H1 (cell line): ENCODE measurements around the gene CUBN. TPM values are rescaled to one million over a fixed set of nuclear protein-coding genes. Genes with fewer than 3 reads are reported as not detected.

Source experiments
- BRCA1 ChIP-seq: IDR thresholded peaks from 2 replicates; pipeline ENCODE4 v1.6.1; 2012; ENCODE audit warnings: low read depth, low read length, improper control_type of control experiment
- HDAC6 ChIP-seq: IDR thresholded peaks from one replicate; pipeline ENCODE4 v1.7.1; 2012; ENCODE audit warnings: low read depth, mild to moderate bottlenecking, inconsistent platforms, low read length, moderate library complexity
- RXRA ChIP-seq: IDR thresholded peaks from 2 replicates; pipeline ENCODE4 v1.6.1; 2011; ENCODE audit warnings: low read depth, mild to moderate bottlenecking, low read length, moderate library complexity; ENCODE audit not compliant: insufficient read depth
- SAP30 ChIP-seq: fragments of 300-600 bp; sonication (generic); IDR thresholded peaks from 2 replicates; pipeline ENCODE4 v1.7.1; 2012; ENCODE audit warnings: low read length, moderate library complexity, mild to moderate bottlenecking, inconsistent platforms; ENCODE audit not compliant: insufficient read depth, insufficient replicate concordance
- polyA plus RNA-seq, 7 experiments: library from polyadenylated mRNA; depleted of rRNA in 3 of 7; stranded (reverse) in 5 of 7; unstranded in 2 of 7; fragments of >200 nt in 5 of 7; fragments of 200-250 nt in 2 of 7; gene quantifications; 1 replicate in 5 of 7; 2 replicates in 1 of 7; 4 replicates in 1 of 7; pipeline versions ENCODE4 v1.2.1 to v1.2.3, GENCODE V29; 2011 to 2013; ENCODE audit warnings: missing spikeins in 2 of 7, mixed read lengths in 2 of 7
- total RNA-seq: library from RNA; stranded (reverse); fragmentation: NEBNext Ultra II Directional; extraction: Animal tissue kit (Norgen Biotek cat#: 25700); gene quantifications from 2 replicates; pipeline ENCODE4 v1.2.1, GENCODE V29; 2021
- TF ChIP-seq, protein P1 (sequence below): fragments of 300-600 bp; sonication (generic); IDR thresholded peaks from 2 replicates; pipeline ENCODE4 v1.7.1; 2012; ENCODE audit warnings: low read length, moderate library complexity, mild to moderate bottlenecking, inconsistent platforms; ENCODE audit not compliant: insufficient replicate concordance
- TF ChIP-seq, protein P2 (sequence below): IDR thresholded peaks from 2 replicates; pipeline ENCODE4 v1.6.1; 2012; ENCODE audit warnings: inconsistent platforms
- TF ChIP-seq, protein P3 (sequence below), 3 experiments: IDR thresholded peaks; 1 replicate in 2 of 3; 2 replicates in 1 of 3; pipeline versions ENCODE4 v1.5.1 to v1.6.1; 2011; ENCODE audit warnings: low read length in 3 of 3, mild to moderate bottlenecking in 3 of 3, inconsistent platforms in 2 of 3, low read depth in 1 of 3, moderate library complexity in 1 of 3; ENCODE audit not compliant: insufficient read depth in 1 of 3; ENCODE audit errors: control extremely low read depth in 1 of 3

The CUBN gene
- total and polyA plus RNA-seq, 2 of the 8 experiments (the other 6 are each of a cell fraction or from before 2014, with no cell fraction given): 0.04 to 0.08 TPM

DNA sequence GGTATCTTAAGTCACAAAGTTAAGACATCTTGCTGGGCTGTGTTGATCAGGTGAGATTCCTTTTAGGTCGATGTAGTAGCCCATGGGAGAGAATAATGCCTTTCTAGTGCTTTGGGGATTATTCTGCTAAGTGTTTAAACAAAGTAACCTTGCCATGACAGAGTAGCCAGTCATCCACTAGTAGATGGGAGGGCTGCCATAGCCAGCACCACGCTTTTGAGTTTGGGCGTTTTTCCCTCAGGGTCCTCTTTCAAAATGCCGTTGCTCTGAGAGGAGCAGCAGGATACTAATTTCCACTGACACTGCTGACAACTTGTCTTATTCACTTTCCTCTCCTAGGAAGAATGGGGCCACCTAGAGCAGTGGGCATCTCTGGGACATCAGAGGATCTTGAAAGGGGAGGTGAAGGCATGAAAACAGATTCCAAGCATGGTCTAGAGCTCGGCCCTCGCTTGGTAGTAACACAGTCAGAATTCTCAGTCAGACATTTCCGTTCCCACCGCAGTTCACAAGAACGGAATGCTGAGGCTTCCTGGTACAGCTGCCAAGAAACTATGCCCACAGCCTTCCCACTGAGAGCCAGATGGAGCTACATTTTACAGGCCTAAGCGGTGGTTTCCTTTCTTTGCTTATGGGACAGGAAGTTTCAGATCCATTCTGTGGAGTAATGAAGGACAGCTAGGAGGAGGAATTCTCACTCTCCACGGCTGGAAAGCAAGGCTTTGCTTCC lies 297.1 kb downstream of the CUBN start (continued):
- TF ChIP-seq, protein P1, sequence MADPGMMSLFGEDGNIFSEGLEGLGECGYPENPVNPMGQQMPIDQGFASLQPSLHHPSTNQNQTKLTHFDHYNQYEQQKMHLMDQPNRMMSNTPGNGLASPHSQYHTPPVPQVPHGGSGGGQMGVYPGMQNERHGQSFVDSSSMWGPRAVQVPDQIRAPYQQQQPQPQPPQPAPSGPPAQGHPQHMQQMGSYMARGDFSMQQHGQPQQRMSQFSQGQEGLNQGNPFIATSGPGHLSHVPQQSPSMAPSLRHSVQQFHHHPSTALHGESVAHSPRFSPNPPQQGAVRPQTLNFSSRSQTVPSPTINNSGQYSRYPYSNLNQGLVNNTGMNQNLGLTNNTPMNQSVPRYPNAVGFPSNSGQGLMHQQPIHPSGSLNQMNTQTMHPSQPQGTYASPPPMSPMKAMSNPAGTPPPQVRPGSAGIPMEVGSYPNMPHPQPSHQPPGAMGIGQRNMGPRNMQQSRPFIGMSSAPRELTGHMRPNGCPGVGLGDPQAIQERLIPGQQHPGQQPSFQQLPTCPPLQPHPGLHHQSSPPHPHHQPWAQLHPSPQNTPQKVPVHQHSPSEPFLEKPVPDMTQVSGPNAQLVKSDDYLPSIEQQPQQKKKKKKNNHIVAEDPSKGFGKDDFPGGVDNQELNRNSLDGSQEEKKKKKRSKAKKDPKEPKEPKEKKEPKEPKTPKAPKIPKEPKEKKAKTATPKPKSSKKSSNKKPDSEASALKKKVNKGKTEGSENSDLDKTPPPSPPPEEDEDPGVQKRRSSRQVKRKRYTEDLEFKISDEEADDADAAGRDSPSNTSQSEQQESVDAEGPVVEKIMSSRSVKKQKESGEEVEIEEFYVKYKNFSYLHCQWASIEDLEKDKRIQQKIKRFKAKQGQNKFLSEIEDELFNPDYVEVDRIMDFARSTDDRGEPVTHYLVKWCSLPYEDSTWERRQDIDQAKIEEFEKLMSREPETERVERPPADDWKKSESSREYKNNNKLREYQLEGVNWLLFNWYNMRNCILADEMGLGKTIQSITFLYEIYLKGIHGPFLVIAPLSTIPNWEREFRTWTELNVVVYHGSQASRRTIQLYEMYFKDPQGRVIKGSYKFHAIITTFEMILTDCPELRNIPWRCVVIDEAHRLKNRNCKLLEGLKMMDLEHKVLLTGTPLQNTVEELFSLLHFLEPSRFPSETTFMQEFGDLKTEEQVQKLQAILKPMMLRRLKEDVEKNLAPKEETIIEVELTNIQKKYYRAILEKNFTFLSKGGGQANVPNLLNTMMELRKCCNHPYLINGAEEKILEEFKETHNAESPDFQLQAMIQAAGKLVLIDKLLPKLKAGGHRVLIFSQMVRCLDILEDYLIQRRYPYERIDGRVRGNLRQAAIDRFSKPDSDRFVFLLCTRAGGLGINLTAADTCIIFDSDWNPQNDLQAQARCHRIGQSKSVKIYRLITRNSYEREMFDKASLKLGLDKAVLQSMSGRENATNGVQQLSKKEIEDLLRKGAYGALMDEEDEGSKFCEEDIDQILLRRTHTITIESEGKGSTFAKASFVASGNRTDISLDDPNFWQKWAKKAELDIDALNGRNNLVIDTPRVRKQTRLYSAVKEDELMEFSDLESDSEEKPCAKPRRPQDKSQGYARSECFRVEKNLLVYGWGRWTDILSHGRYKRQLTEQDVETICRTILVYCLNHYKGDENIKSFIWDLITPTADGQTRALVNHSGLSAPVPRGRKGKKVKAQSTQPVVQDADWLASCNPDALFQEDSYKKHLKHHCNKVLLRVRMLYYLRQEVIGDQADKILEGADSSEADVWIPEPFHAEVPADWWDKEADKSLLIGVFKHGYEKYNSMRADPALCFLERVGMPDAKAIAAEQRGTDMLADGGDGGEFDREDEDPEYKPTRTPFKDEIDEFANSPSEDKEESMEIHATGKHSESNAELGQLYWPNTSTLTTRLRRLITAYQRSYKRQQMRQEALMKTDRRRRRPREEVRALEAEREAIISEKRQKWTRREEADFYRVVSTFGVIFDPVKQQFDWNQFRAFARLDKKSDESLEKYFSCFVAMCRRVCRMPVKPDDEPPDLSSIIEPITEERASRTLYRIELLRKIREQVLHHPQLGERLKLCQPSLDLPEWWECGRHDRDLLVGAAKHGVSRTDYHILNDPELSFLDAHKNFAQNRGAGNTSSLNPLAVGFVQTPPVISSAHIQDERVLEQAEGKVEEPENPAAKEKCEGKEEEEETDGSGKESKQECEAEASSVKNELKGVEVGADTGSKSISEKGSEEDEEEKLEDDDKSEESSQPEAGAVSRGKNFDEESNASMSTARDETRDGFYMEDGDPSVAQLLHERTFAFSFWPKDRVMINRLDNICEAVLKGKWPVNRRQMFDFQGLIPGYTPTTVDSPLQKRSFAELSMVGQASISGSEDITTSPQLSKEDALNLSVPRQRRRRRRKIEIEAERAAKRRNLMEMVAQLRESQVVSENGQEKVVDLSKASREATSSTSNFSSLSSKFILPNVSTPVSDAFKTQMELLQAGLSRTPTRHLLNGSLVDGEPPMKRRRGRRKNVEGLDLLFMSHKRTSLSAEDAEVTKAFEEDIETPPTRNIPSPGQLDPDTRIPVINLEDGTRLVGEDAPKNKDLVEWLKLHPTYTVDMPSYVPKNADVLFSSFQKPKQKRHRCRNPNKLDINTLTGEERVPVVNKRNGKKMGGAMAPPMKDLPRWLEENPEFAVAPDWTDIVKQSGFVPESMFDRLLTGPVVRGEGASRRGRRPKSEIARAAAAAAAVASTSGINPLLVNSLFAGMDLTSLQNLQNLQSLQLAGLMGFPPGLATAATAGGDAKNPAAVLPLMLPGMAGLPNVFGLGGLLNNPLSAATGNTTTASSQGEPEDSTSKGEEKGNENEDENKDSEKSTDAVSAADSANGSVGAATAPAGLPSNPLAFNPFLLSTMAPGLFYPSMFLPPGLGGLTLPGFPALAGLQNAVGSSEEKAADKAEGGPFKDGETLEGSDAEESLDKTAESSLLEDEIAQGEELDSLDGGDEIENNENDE: no peak
- TF ChIP-seq, protein P2, sequence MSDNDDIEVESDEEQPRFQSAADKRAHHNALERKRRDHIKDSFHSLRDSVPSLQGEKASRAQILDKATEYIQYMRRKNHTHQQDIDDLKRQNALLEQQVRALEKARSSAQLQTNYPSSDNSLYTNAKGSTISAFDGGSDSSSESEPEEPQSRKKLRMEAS: no peak
- TF ChIP-seq RXRA (no peak), SAP30 (no peak), BRCA1 (no peak), HDAC6 (no peak)
- TF ChIP-seq, protein P3, sequence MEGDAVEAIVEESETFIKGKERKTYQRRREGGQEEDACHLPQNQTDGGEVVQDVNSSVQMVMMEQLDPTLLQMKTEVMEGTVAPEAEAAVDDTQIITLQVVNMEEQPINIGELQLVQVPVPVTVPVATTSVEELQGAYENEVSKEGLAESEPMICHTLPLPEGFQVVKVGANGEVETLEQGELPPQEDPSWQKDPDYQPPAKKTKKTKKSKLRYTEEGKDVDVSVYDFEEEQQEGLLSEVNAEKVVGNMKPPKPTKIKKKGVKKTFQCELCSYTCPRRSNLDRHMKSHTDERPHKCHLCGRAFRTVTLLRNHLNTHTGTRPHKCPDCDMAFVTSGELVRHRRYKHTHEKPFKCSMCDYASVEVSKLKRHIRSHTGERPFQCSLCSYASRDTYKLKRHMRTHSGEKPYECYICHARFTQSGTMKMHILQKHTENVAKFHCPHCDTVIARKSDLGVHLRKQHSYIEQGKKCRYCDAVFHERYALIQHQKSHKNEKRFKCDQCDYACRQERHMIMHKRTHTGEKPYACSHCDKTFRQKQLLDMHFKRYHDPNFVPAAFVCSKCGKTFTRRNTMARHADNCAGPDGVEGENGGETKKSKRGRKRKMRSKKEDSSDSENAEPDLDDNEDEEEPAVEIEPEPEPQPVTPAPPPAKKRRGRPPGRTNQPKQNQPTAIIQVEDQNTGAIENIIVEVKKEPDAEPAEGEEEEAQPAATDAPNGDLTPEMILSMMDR (IDR thresholded peaks at IDR 0.05; ENCODE audit: control extremely low read depth in 1 of 3, insufficient read depth in 1 of 3, low read depth in 1 of 3, low read length in 3 of 3): no peak
